Measurements from ENCODE around the gene DARS1.
A peak's percentile ranks its signal among the peaks of the same experiment; 100 is the strongest.

The DARS1 gene

DNA sequence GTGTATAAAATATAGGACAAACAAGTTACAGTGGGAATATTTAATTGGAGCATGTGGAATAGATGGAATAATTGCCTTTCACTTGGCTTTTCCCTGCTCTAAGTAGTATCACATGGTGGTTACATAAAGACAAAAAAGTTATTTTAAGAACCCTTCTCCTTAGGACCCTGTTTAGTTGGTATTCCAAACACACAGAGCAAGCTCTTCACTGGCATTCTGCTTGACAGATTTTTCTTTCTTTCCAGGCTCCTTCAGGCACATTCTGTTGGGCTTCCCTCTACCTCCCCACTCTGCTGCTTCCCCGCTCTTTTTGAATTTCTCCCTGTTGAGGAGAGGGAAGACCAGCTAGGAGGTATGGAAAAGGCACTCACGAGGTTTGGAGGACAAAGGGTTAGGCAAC lies 29.0 kb upstream of the DARS1 start:
- DNase-seq = no peak

- no peak for DNase-seq
Measured at GRCh38 chr2:136013955-136014354, 28.5 kb upstream of the DARS1 start.

GRCh38 chr2:136013136-136013685 lies 27.8 kb upstream of the DARS1 start:
- no peak for DNase-seq

DNA sequence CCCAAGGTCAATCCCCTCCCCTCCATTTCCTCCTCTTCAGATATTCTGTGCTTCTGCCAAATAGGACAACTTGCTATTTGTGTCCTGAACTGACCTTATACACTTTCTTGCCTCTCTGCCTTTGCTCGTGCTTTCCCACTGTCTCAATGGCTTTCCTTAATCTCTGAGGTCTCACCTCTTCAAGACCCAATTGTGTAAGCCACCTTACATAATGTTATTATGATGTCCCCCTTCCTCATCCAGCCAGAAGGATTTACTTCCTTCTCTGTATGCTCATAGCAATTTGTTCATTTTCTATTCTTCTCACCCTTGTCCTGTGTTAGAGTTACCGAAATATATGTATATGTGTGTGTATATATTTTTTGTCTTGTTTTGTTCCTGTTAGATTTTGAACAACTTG lies 26.9 kb upstream of the DARS1 start:
- no peak for DNase-seq

DNA sequence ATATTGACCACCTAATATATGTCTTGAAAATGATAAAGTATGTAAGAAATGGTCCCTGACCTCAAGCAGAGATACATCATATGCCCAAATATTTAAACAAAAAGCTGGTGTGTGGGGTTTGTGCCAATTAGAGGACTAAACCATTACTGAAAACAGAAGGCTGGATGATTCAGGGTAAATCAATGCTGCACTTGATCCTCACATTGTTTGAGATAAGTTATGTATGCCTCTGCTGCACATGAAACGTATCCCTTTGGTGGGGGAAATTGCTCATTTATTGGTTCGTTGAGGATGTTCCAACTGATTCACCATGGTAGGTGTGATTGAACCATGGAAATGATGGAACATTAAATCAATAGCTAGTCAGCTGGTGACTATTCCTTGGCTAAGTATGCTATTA lies 24.7 kb upstream of the DARS1 start:
- no peak for DNase-seq

GRCh38 chr2:136008205-136008865 lies 22.9 kb upstream of the DARS1 start:
- peak; percentile 10 to 98 (median 26) for DNase-seq

- DNase-seq = no peak
Measured at GRCh38 chr2:136006658-136007057, 21.2 kb upstream of the DARS1 start.

GRCh38 chr2:136005462-136006196 lies 20.2 kb upstream of the DARS1 start:
- peak in 1 of 5 experiments; percentile 15 for DNase-seq

DNA sequence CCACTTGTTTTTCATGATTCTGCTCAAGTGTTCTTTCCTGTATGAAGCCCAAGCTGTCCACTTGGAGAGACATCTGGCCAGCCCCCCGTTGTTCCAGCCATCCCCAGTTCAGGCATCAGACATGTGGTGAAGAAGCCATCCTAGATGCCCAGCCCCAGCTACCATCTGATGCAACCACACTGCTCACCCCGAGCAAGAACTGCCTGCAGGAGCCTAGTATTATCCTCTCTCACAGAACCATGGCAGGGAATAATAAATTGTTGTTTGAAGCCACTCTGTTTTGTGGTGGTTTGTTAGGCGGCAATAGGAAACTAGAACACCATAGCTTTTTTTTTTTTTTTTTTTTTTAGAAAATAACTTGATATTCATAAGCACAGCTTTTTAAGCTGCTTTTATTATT lies 19.5 kb upstream of the DARS1 start:
- no peak for DNase-seq

- no peak for DNase-seq
Measured at GRCh38 chr2:136001131-136001530, 15.7 kb upstream of the DARS1 start.

GRCh38 chr2:136000502-136000901 lies 15.1 kb upstream of the DARS1 start:
- DNase-seq = peak in 1 of 5 experiments; percentile 29

DNA sequence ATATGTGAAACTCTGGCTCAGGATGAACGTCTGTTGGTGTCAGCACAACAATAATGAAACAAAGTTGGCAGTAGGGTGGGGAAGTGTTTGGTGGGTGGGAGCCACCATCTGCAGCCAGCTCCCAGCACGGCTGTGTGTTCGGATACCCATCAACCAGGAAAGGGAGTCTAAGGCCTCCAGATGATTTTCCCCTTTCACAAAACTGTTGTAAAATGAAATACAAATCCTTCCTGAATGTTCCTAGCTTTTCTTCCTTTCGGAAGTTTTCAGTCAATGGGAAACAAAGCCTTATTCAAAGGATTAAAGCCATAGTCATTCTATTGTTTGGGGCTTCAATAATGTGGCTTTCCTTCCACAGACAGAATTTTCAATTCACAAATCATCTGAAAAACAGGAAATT lies 14.5 kb upstream of the DARS1 start:
- DNase-seq = no peak

DNA sequence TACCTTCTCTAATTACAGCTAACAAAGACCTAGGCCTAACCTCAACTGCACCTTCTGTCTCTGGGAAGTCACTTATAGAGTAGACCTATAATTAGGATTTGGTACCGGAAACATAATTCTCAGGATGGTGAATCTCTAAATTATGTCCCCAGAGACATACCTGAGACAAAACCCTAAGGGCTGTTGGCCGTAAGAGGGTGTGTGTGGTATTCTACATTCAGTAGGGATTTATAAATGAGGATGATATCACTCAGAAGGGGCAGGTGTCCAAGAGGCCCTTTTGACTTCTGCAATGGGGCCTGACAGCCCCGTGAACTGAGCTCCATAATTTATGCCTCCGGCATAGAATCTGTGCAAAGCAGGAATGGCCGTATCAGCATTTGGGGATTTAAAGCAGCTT lies 13.5 kb upstream of the DARS1 start:
- DNase-seq = no peak

GRCh38 chr2:135997380-135997779 lies 12.0 kb upstream of the DARS1 start:
- no peak for DNase-seq

DNA sequence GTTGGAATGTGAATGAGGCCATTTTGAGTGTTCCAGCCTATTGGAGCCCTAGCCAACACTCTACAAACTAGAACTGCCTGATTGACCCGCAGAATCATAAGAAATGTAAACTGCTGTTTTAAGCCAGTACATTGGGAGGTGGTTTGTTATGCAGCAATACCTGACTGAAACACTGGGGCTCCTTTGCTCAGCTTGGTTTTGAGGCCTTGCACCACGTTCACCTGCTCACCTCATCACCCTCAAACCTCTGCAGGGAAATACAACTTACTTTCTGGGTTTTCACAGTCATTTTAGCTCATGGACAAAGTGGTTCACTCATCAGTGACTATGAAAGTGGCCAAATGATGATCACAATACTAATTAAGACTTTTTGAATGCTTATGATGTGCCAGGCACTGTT lies 10.9 kb upstream of the DARS1 start:
- peak in 1 of 5 experiments; percentile 45 for DNase-seq

DNA sequence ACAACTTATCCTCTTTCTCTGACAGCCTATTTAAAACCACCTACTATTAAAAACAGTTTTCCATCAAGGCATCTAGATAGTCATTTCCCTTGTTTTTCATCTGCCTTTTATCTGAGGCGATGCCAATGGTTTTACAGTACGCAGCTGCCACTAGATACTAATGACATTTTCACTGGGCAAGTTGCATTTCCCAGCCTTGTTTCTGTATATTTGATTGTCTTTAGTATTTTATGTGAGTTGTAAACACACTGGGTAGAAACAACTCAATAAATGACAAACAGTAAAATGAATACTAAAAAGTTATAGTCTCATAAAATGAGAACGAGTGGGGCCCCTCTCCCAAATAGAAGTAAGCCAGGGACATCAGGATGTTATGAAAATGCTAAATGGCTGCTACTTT lies 8.9 kb upstream of the DARS1 start:
- no peak for DNase-seq

DNA sequence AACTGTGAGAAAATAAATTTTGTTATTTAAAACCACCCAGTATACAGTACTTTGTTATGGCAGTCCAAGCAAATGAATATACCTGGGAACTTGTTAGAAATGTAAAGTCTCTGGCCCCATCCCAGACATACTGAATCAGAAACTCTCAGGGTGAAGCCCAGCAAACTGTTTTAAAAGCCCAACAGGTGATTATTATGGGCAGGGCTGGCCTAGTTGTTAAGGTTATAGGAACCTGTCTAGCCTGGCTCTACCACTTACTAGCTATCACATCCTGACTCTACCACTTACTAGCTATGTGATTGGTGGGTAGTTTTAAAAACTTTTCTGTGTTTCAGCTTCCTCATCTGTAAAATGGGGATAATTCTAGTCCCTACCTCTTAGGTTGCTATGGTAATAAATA lies 8.0 kb upstream of the DARS1 start:
- no peak for DNase-seq

DNA sequence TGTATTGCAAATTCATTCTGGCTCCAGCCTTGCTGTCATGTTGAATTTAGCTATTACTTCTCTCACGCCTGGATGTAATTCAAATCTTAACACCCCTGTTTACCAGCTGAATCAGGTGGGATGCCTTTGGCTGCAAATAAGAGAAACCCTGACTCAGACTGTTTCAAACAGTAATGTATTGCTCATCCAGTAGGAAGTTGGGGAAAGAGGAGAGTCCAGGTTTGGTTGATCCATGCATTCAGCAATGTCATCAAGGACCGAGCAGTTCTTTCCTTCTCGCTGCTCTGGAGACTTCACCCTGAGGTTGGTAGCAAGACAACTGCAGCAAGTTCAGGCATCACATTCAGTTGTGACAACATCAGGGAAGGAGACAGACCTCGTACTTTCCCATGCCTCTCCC lies 6.4 kb upstream of the DARS1 start:
- DNase-seq = no peak

DNA sequence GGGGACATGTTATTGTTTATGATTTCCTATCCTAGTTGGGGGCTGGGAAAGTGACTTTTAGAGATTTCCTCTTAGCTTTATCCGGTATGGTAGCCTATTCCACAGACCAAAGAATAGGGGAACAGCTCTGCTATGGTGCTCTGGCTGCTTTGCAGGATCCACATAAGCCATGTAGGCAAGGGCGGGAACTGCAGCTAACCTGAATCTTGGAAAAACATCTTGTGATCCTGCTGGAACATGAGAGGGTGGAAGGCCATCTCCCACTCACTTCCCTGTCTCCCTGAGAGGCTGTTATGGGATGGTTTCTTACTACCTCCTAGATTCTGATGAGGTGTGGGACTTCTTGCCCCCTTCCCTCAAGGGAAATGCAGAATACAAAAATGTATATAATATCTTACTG lies 2.0 kb upstream of the DARS1 start:
- DNase-seq = no peak

- DNase-seq = no peak
Measured at GRCh38 chr2:135986507-135986906, 1.1 kb upstream of the DARS1 start.

GRCh38 chr2:135985826-135986393 lies 484 bp upstream of the DARS1 start:
- peak; percentile 39 to 82 (median 68) for DNase-seq

- DNase-seq = peak in 2 of 5 experiments; percentile 9 to 74
Measured at GRCh38 chr2:135984199-135985017, 1.0 kb downstream of the DARS1 start.
